Activated CD4-positive, alpha-beta T cell treated with anti-CD3 and anti-CD28 coated beads, Interleukin-2, amount 50 U/mL, for 16 hours (primary cell): ENCODE measurements around the gene OTUD1.
"Not testable (repeated sequence)": the region's sequence is repeated elsewhere in the genome, so short reads cannot be mapped to it uniquely, and the experiment has no call there.

Experiments
- DNase-seq: peaks from one replicate; pipeline ENCODE4 v3.0.0-alpha.2; 2020

The OTUD1 gene

DNA sequence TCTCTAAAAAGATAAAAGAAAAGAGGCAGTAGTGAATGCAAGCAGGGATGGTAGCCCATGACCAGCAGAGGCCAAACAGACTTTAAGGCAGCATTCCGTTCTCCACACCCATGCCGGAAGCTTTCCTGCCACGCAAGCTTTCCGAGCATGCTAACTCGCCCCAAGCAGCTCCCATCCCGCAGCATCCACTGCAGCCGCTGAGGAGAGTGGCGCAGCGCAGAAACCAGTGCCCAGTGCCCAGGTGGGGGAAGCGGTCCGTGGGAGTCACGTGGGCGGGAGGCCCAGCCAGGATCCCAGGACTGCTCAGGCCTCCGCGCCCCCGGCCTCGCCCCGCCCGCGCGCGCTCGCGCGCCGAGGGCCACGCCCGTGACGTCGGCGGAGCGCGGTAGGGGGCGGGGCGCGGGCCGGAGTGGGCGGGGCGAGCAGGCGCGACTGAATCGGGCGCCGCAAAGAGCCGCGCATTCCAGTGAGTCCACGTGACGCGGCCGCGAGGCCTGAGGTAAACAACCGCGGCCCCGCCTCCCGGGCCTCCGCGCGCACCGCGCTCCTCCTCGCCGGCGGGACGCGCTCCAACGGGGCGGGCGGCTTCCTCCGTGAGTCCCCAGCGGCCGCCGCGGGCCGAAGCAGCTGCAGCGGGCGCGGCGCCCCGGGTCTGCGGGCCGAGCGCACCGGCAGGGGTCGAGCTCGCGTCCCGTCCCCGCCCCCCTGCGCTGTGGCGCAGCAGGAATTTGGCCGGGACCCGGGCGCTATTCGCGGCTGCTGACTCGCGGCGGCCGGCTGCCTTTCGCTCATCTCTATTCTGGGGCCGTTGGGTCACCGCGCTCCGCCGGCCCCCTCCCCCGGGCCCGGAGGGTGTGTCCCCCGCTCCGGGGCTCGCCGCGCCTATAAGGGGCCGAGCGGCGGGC is at the start of gene OTUD1:
Gene OTUD1 (plus strand): TSS at position 529 of the 905 bp plus-strand sequence. CDS start 383 bp downstream, outside the sequence.
- DNase-seq, result peak; percentile 94

DNA sequence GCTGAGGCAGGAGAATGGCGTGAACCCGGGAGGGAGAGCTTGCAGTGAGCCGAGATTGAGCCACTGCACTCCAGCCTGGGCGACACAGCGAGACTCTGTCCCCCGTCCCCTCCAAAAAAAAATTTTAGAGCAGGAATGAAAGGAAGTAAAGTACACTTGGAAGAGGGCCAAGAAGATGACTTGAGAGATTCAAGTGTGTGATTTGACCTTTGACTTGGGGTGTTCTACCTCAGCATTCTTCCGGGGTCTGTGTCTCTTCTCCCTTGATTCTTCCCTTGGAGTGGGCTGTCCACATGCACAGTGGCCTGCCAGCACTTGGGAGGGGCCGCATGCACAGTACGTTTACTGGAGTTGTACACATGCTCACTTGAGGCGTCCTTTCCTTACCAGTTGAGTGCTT is 48.5 kb upstream of the OTUD1 start:
- not testable (repeated sequence) for DNase-seq

DNA sequence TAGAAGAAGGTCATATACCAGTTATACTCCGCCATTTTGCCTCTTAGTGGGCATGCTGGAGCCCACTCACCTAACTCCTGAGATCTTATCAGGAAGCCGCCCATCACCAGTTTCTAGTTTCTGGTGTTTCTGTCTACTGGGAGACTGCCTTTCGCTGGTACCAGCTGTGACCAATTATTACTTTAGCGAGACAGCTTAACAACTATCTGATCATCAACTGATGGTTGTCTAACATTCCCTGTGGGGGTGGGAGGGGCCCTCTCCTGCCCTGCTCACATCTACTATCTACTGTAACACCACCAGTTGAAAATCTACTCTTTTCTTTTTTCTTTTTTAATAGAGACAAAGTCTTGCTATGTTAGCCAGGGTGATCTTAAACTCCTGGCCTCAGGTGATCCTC is 48.1 kb upstream of the OTUD1 start:
- DNase-seq, result no peak

DNA sequence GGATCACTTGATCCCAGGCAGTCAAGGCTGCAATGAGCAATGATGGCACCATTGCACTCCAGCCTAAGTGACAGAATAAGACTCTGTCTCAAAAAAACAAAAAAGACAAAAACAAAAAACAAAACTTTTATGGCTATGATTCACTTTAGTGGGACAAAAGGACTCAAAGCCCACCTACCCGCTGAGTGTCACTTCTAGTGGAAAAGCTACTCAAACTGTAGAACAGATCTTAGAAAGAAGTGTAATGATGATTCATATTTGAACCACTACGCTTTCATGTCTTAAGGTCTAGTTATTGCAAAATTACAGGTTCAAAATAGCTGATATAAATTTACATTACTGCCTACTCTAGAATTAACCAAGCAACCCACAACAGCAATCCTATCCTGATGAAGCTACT is 47.1 kb upstream of the OTUD1 start:
- DNase-seq, result peak; percentile 78

- no peak for DNase-seq
These were observed 43.9 kb upstream of the OTUD1 start for GRCh38 chr10:23395017-23395416.

DNA sequence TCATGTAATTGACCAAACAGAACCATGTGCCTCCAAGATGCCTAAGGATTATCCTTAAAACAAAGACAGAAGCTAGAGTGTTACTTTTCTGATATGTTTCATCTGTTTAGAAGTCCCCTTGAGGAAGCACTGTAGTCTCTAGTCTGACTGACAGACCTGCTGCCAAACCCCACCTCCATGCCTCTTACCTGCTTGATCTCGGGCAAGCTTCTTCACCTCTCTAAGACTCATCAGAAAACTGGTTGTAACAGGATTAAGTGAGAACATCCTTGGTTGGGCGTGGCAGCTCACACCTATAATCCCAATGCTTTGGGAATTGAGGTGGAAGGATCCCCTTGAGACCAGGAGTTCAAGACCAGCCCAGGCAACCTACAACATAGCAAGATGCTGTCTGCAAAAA is 42.2 kb upstream of the OTUD1 start:
- no peak for DNase-seq

DNA sequence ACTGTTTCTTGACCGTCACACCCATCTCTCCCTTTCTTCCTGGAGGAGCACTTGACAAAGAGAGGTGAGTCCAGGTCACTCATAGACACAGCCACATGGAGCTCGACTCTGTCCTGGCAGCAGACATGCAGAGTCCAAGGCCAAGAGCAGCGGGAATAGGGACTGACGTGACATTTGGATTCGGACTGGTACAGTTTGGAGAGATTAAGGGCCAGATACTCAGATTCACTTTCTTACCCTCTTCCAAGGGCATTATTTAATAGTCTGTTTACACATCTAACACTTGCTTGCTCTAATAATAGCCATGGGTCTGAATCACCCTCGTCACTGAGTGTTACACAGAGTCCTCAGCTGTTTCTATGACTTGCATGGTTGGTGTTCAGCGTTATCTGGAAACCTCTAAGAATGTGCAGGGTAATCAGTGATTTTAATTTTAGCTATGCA is 39.2 kb upstream of the OTUD1 start:
- DNase-seq, result no peak

DNA sequence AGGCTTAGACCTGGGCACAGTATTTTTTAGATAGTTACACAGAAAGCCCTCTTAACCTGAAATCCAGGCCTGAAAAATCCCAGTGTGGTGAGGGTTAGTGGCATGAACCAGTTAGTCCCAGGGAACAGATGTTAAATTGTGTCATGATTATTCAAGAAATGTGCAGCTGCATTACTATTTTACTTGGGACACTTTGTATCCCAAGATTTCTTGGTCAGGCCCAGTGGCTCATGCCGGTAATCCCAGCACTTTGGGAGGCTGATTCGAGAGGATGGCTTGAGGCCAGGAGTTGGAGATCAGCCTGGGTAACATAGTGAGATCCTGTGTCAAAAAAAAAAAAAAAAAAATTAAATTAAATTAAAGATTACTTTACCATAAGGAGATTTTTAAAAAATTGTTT is 36.0 kb upstream of the OTUD1 start:
- DNase-seq, result no peak

DNA sequence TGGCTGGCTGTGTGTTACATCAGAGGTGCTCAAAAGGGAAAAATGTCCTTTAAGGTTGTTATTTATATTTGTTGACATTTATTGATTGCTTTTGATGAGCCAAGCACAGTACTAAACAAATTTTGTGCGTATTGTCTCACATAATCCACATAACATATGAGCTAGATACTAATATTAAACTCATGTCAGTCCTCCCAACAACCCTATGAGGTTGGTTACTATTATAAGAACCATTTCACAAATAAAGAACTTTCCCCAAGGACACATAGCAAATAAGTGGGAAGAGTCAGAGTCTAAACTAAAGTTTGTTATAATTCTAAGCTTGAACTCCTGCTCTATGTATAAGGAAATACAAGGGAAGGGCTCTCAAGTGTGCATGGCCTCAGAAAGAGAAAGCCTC is 35.6 kb upstream of the OTUD1 start:
- DNase-seq, result no peak

- DNase-seq, result no peak
These were observed 35.2 kb upstream of the OTUD1 start for GRCh38 chr10:23403719-23404118.

- no peak for DNase-seq
These were observed 34.4 kb upstream of the OTUD1 start for GRCh38 chr10:23404461-23404980.

- no peak for DNase-seq
These were observed 33.3 kb upstream of the OTUD1 start for GRCh38 chr10:23405540-23405939.

DNA sequence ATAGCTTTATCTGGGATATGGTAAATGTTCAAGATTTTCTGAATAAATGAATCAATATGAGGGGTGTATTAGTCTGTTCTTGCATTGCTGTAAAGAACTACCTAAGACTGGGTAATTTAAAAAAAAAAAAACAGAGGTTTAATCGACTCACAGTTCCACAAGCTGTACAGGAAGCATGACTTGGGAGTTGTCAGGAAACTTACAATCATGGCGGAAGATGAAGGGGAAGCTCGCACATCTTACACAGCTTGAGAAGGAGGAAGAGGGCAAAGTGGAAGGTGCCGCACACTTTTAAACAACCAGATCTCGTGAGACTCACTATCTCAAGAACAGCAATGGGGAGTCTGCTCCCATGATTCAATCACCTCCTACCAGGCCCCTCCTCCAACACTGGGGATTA is 32.5 kb upstream of the OTUD1 start:
- DNase-seq, result no peak

DNA sequence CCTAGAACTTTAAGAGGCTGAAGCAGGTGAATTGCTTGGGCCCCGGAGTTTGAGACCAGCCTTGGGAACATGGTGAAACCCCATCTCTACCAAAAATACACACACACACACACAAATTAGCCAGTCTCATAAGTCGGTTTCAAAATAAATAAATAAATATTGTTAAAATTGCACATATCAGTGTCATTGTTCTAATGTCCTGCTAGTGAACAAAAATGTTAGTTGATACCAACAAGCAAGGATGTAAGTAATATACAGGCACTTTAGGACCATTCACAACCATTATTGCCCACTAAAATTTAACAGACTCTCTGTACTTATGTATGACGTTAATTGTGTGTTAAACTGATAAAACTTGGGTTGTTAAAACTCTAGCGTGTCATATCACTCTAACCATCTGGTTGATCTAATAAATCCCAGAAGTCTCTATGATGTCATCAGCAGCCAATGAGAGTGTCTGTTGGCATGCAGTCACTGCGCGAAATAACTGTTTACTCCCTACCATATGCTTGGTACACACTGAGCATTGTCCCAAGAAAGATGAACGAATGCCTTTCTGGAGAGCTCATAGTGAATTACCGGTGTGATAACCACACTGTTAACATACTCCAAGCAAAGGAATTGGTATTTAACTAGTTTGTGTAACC is 30.4 kb upstream of the OTUD1 start:
- DNase-seq, result no peak

- peak; percentile 87 for DNase-seq
These were observed 26.7 kb upstream of the OTUD1 start for GRCh38 chr10:23412223-23412622.

DNA sequence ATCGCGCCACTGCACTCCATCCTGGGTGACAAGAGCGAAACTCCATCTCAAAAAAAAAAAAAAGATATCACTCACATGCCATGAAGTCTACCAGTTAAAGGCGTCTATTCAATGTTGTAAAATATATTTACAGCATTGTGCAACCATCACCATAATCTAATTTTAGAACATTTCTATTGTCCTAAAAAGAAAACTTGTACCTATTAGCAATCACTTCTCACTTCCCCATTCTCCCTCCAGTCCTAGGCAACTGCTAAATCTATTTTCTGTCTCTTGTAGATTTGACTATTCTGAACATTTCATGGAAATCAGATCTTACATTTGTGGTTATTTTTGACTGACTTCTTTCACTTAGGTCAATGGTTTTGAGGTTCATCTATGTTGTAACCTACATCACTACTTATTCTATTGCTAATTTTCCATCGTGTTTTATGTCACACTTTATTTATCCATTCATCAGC is 25.2 kb upstream of the OTUD1 start:
- peak; percentile 31 for DNase-seq

GRCh38 chr10:23414658-23415057 is 24.2 kb upstream of the OTUD1 start:
- no peak for DNase-seq

- DNase-seq, result no peak
These were observed 21.6 kb upstream of the OTUD1 start for GRCh38 chr10:23417254-23417653.

DNA sequence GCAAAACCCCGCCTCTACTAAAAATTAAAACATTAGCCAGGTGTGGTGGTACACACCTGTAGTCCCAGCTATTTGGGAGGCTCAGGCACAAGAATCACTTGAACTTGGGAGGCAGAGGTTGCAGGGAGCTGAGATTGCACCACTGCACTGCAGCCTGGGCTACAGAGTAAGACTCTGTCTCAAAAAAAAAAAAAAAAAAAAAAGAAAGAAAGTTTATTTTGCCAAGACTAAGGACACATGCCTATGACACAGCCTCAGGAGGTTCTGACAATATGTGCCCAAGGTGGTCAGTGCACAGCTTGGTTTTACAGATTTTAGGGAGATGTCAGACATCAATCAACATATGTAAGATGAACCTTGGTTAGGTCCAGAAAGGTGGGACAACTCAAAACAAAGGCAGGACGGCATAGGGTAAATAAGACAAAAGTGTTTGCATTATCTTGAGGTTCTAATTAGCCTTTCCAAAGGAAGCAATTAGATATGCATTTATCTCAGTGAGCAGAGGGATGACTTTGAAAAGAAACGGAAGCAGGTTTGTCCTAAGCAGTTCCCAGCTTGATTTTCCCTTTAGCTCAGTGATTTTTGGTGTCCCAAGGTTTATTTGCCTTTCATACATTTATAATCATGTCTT is 20.7 kb upstream of the OTUD1 start:
- DNase-seq, result no peak

- no peak for DNase-seq
These were observed 19.7 kb upstream of the OTUD1 start for GRCh38 chr10:23419201-23419600.

DNA sequence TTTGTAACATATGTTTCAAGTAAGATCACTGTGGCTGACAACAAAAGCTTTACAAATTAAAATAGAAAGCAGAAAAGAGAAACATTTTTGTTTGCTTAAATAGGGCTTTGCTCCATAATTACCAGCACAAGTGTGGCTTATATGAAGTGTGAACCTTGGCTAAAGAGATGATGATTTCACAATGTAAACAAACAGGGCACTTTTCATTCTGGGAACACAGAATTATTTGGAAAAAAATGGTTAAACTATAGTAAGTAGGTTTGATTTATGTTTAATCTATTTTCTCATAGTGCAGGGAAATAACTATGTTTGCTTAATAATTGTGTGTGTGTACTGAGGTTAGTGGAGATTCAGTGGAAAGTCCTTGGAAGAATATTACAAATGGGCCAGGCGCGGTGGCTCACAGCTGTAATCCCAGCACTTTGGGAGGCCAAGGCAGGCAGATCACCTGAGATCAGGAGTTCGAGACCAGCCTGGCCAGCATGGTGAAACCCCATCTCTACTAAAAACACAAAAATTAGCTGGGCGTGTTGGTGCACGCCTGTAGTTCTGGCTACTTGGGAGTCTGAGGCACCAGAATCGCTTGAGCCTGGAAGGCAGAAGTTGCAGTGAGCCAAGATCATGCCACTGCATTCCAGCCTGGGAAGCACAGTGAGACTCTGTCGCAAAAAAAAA is 19.1 kb upstream of the OTUD1 start:
- DNase-seq, result no peak

GRCh38 chr10:23421397-23421796 is 17.5 kb upstream of the OTUD1 start:
- no peak for DNase-seq

DNA sequence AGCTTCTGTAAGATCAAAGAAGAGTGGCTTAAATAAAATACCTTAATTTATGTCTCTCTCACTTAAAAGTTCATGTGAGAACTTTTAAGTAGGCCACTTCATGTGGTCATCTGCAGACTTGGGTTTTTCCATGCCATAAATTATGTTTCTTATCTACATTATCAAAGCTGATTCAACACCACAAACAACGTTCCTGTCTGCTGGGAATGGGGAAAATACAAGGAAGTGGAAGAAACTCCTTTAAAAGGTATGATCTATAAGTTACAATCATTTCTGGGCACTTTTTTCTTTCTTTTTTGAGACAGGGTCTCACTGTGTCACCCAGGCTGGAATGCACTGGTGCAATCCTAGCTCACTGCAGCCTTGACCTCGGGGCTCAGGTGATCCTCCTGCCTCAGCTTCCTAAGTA is 16.9 kb upstream of the OTUD1 start:
- DNase-seq, result no peak
